NCI-H1417 treated with DMSO at 0.1 percent for 48 hours (cell line): ENCODE measurements around the gene ARL8B.

Source experiments
- DNase-seq: peaks from one replicate; lab custom pipeline; 2025; lab: John Stamatoyannopoulos, UW

ARL8B gene

DNA sequence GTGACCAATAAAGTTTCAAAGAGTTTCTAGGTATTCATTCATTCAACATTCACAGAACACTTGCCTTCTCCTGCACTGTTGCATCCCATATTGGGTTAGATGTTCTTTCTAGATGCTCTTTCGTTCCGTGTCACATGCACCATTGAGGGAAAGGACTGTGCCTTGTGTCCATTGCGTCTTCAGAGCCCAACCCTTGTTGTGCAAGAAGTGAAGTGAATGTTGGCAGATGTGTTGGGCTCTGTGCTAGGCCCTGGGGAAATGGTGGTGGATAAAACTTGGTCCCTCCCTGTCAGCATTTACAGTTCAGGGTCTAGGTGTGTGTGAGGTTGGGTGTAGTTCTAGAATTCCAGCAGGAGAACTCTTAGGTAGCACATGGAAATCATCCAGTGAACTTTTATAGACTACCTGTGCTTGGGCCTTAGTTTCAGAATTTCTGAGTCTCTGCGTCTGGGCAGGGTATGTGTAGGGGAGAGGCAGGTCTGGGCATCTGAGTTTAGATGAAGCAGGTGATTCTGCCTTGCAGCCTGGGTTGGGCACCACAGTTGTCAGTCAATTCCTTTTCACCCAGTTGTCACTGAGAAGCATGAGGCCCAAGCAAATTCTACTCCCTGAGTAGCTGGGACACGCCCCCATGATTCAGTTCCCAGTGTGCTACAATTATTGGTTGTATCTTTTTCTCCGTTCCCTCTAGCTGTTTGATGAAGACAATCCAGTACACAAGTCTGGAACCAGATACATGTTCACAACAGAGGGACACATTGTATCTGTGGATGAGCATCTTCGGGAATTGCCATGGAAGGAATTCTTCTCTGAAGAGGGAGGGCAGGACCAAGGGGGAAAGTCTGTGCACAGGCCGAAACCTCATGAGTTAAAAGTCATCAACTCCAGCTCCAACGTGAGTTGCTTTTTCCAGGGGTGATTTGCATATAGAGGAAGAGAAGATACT, 90.8 kb downstream of the ARL8B start:
- DNase-seq = no peak

DNA sequence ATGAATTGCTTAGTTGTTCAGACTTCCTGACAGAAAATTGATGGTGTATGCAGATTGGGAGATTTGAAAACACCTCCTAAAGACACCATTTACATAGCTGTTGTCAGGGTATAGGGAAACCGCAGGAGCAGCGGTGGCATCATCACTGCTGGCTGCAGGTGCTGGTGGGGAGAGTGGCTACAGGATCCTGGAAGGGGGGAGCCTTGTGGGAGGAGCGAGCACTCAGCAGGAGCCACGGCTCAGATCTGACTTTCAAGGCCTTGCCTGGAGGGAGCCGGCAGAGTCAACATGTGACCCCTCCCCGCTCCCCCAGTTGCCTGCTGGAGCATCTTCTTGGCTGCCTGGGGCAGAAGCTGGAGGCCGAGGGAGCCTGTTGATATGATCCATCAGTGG, 91.5 kb downstream of the ARL8B start:
- no peak for DNase-seq

DNA sequence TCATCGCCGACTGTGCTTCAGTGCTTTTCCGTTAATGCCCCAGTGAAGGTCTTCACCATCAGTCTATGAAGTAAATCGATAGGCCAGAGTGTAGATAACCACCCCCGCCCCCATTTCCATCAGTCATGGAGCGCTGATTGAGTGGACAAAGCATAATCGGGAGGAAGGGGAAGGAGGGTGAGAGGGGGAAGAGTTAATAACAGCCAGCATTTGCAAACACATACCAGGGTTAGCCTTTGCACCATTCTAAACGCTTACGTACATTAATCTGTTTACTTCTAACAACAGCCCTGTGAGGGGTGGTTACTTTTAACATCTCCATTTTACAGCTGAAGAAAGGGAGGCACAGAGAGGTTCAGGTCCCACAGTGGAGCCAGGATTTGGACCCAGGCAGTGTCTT, 92.3 kb downstream of the ARL8B start:
- DNase-seq = no peak

GRCh38 chr3:5217824-5218595, 95.9 kb downstream of the ARL8B start:
- DNase-seq = no peak

DNA sequence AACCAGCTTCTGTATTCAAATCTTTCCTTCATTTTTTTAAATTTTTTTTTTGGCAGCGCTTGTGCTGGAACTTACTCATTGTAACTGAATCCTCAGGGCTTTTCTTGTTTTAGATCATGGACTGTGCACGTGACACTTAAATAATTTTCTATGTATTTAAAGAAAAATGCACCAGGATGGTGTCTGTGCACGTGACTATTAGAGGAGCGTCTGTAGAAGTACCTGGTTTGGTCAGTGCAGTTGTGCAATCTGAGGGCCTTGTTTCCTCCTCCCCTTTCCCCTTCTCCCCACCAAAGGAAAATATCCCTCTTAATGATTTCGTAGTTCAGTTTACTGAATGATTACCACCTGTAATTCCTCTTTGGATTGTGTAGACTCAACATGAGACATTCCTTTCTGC, 96.7 kb downstream of the ARL8B start:
- no peak for DNase-seq

- no peak for DNase-seq
Observed at GRCh38 chr3:5219216-5219615, 97.1 kb downstream of the ARL8B start.

GRCh38 chr3:5220193-5220592, 98.1 kb downstream of the ARL8B start:
- no peak for DNase-seq

DNA sequence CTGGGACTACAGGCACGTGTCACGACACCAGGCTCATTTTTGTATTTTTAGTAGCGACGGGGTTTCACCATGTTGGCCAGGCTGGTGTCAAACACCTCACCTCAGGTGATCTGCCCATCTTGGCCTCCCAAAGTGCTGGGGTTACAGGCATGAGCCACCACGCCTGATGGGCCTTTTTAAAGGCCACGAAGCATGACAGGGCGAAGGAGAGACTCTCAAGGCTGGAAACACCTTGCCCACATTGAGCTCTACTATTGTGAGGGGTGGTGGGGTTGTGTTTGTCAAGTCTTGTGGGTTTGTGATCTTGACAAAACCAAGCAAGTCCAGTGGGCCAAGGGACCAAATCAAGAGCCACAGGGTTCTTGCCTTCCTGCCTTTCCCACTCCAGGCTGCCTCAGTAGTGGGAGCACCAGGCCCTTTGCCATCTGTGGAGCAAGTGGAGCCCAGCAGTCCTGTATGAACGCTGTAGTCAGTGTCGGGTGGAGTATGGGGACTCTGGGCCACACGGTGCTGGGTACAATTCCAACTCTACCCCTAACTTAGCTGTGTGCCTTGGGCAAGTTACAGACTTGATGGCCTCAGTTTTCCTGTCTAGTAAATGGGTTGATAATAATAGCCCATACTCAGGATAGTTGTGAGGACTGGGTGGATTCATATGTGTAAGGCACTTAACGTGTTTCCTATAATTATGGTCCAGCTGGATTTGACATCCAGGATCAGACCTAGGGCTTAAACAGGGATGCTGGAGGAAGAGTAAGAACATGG, 98.8 kb downstream of the ARL8B start:
- no peak for DNase-seq

DNA sequence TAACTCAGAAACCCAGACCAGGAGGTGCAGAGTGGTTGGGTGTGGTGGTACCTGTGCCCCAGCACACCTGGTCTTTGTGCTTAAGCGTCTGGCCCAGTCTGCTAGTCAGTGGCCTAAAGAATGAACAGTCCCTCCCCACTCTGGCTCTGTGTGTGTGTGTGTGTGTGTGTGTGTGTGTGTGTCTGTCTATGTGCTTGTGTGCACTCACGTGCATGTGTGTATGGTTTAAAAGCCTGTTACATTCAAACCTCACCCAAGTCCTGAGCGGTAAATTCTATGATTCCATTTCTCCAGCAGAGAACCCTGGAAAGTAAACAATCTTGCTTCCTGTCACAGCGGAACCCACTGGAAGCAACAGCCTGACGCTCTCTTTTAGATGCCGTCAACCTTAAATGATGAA, 99.6 kb downstream of the ARL8B start:
- no peak for DNase-seq

DNA sequence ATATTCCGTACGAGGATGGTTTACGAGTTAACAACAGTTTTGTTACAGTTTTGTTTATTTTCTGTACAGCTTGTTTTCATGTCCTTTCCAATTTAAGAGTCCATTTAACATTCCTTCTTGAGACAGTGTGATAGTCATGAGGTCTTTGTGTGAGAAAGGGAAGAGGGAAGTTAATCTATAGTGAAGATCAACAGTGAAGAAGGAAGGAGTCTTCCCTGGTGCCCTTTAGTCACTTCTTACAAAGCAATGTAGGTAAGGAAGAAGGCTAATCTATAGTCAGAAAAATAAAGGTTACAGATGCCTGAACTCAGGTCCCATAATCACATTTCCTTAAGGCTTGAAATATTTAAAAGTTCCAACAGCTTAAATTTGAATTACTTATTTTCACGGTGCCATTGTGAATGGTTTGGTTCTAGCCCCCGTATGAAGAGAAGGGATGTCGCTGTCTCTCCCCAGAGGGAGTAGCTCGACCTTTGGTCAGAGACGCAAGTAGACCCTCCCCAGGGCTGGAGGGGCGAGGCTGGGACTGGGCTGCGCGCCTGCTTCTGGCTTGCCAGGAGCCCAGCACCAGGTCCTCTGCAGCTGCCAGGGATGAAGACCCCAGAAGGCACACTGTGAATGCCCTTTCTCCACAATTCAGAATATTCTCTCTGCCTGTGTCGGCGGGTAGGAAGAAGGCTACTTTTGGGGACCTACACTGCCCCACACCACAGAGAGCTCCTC, 100.4 kb downstream of the ARL8B start:
- no peak for DNase-seq

- no peak for DNase-seq
Observed at GRCh38 chr3:5226783-5227182, 104.7 kb downstream of the ARL8B start.

- DNase-seq = no peak
Observed at GRCh38 chr3:5227812-5228211, 105.7 kb downstream of the ARL8B start.

GRCh38 chr3:5229414-5229813, 107.3 kb downstream of the ARL8B start:
- DNase-seq = no peak
